Spinal cord (tissue), 10 donors: ENCODE measurements around the gene LRRC1. TPM values are rescaled to one million over a fixed set of nuclear protein-coding genes. Genes with fewer than 3 reads are reported as not detected.

ENCODE experiments used
- DNase-seq, 6 donors: peaks; one replicate each; pipeline versions ENCODE4 v3.0.0 to v3.0.0-alpha.2; 2013 to 2015; ENCODE audit warnings: low spot score in 6 of 6, low read depth in 4 of 6
- H3K27ac ChIP-seq: one replicate; pipeline ENCODE4 v1.5.1; 2013; ENCODE audit warnings: low read depth, low read length, control low read depth
- H3K27me3 ChIP-seq: one replicate; pipeline ENCODE4 v1.6.1; 2013; ENCODE audit warnings: low read length; ENCODE audit not compliant: control insufficient read depth, insufficient read depth
- H3K36me3 ChIP-seq: one replicate; pipeline ENCODE4 v1.6.1; 2013; ENCODE audit warnings: low read length; ENCODE audit not compliant: control insufficient read depth, insufficient read depth
- H3K4me1 ChIP-seq: one replicate; pipeline ENCODE4 v1.6.1; 2013; ENCODE audit warnings: low read length; ENCODE audit not compliant: control insufficient read depth, insufficient read depth
- H3K4me3 ChIP-seq: one replicate; pipeline ENCODE4 v1.5.1; 2013; ENCODE audit warnings: low read depth, low read length, control low read depth
- H3K9me3 ChIP-seq: one replicate; pipeline ENCODE4 v1.6.1; 2013; ENCODE audit warnings: low read length; ENCODE audit not compliant: control insufficient read depth, insufficient read depth
- WGBS: methylation state at CpG from one replicate; pipeline ENCODE4 v1.1.5; 2013; ENCODE audit warnings: missing lambda C conversion rate; ENCODE audit not compliant: insufficient coverage; 5-methylcytosine and 5-hydroxymethylcytosine counted together
- polyA plus RNA-seq, 2 donors: library from polyadenylated mRNA; unstranded; fragments of 120-200 nt; gene quantifications; one replicate each; pipeline ENCODE4 v1.2.1, GENCODE V29; 2013; ENCODE audit not compliant: insufficient read length in 2 of 2
- total RNA-seq, 2 donors: library from RNA; depleted of rRNA in 1 of 2; stranded (reverse); fragments of 120-200 nt in 1 of 2; fragments of >200 nt in 1 of 2; gene quantifications; one replicate each; pipeline versions ENCODE4 v1.2.3 to v1.2.4, GENCODE V29; 2013 to 2014
- donor health status: healthy.

Gene LRRC1
- total and polyA plus RNA-seq, 4 donors, result 14.5 to 15.8 (median 15.5) TPM

DNA sequence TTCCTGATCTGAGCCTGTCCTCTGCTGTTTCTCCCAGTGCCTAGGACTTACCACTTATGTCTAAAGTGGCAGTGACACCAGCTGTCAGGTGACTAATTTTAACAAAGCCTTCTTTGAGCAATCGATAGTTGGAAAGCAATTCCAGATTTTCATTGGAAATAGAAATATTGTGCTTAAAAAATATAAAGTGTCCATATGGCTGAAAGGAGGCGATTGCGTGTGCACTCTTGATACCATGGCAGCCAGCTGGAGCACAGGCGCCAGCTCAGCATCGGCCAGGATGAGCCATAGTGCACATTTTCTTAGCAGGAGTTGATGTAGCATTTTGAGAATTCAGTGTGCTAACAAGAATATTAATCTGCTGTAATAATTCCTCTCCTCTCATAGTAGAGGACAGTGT, 70.0 kb downstream of the LRRC1 start:
- WGBS, result 89% methylated on average over 3 of the region's 5 CpGs
- H3K4me3 ChIP-seq, result no peak overlapping the region
- no peaks in the 10 kb centered on the region for H3K4me1 ChIP-seq
- H3K9me3 ChIP-seq, result no peaks in the 10 kb centered on the region
- no peaks in the 10 kb centered on the region for H3K36me3 ChIP-seq
- peak in 1 of 6 donors; percentile 51 for DNase-seq
- H3K27me3 ChIP-seq, result no peaks in the 10 kb centered on the region
- H3K27ac ChIP-seq, result no peak overlapping the region

DNA sequence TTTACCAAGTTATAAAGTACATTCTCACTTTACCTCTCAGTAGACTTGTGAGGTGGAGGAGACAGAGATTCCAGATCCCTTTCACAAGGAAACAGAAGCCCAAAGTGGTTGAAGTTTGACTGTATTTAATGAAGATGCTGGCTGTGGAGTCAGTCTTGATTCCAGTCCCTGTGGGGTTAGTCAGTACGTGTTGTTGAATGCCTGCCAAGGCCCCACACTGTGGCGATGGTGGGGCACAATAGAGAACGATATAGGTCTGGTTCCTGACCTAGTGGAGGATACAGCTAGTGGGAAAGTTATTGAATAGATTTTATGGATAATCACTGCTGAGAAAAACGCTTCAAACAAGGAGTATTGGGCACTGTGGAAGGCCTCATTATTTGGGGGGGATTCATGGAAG, 71.4 kb downstream of the LRRC1 start:
- DNase-seq, result no peak
- Histone ChIP-seq H3K4me1 (no peaks in the 10 kb centered on the region), H3K4me3 (no peak overlapping the region), H3K9me3 (no peaks in the 10 kb centered on the region), H3K27ac (no peak overlapping the region), H3K36me3 (no peaks in the 10 kb centered on the region), H3K27me3 (no peaks in the 10 kb centered on the region)
- 33% methylated on average over 4 of the region's 4 CpGs for WGBS

DNA sequence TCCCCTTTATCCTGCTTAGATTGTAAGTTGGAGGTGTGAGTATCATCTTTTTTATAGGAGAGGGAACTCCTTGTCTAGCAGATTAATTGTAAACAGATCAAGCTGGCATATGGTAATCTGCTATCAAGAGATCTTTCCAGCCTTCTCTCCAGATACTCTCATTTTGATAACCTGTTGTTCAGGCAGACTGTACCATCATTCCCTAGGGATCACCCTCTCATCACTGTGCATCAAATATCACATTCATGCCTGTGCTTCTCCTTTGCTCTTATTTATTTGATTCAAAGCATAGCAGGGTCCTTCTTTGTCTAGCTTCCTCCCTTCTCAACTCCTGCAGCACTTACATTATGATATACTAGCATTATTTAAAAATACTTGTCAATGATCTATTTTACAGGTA, 73.8 kb downstream of the LRRC1 start:
- Histone ChIP-seq H3K9me3 (peaks cover 8% of the 10 kb centered on the region), H3K4me3 (no peak overlapping the region), H3K4me1 (no peaks in the 10 kb centered on the region), H3K36me3 (no peaks in the 10 kb centered on the region), H3K27me3 (no peaks in the 10 kb centered on the region), H3K27ac (no peak overlapping the region)
- no peak for DNase-seq

DNA sequence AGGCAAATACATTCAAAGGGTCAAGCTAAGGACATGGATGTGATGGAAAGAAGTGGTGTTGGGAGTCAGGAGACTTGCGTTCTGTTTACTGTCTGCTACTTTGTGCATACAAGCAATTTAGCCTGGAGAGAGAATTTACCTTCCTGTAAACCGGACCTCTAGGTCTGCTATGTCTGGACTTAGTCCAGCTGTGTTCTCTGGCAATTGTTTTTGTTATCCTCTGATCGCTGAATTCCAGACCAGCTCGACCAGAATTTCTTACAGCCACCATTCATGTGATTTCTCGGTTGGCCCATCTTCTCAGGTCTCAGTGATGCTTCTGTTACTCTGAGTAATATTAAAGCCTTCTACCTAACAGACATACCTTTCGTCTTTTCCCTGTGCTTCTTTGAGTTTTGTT, 75.2 kb downstream of the LRRC1 start:
- no peaks in the 10 kb centered on the region for H3K36me3 ChIP-seq
- peaks cover 8% of the 10 kb centered on the region for H3K9me3 ChIP-seq
- H3K4me3 ChIP-seq, result no peak overlapping the region
- 89% methylated on average over 4 of the region's 6 CpGs for WGBS
- no peak for DNase-seq
- no peaks in the 10 kb centered on the region for H3K27me3 ChIP-seq
- H3K4me1 ChIP-seq, result no peaks in the 10 kb centered on the region
- no peak overlapping the region for H3K27ac ChIP-seq

DNA sequence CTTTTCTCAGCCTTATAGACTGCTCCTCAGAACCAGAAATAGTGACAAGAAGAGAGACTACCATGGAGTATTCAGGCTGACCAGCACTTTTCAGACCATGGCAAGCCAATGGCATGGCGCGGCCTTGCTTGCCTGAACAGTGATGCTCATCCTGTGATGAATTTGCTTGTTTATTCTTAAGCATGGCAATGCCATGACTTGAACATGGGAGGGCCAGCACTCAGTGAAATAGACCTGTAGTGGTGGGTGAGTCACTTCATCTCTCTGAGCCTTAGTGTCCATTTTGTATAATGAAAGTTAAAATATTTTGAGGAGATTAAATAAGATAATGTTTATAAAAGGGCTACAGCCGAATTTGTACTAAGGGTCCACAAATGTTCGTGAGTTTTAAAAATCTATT, 79.1 kb downstream of the LRRC1 start:
- Histone ChIP-seq H3K27ac (no peak overlapping the region), H3K4me3 (no peak overlapping the region), H3K36me3 (no peaks in the 10 kb centered on the region), H3K9me3 (peaks cover 11% of the 10 kb centered on the region), H3K27me3 (no peaks in the 10 kb centered on the region), H3K4me1 (no peaks in the 10 kb centered on the region)
- no peak for DNase-seq
- WGBS, result 100% methylated on average over 2 of the region's 4 CpGs

DNA sequence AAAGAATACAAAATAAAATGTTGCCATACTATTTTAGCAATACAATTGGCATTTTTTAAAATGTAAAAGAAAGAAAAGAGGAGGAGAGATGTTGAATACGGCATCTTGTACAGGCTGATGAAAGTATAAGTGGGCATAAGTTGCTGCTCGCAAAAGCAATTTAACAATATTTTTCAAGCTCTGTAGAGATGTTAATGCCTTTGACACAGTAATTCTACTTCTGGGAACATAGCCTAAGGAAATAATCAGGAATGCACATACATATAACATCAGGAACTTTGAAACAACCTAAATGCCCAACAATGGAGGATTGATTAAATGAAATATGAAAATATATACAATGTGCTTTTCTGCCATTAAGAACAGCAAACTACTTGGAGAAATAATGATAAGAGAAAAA, 80.2 kb downstream of the LRRC1 start:
- Histone ChIP-seq H3K4me1 (no peaks in the 10 kb centered on the region), H3K9me3 (peaks cover 11% of the 10 kb centered on the region), H3K27me3 (no peaks in the 10 kb centered on the region), H3K4me3 (no peak overlapping the region), H3K27ac (no peak overlapping the region), H3K36me3 (no peaks in the 10 kb centered on the region)
- no peak for DNase-seq
- WGBS, result no CpG with 5 or more reads among the region's 2 CpGs

DNA sequence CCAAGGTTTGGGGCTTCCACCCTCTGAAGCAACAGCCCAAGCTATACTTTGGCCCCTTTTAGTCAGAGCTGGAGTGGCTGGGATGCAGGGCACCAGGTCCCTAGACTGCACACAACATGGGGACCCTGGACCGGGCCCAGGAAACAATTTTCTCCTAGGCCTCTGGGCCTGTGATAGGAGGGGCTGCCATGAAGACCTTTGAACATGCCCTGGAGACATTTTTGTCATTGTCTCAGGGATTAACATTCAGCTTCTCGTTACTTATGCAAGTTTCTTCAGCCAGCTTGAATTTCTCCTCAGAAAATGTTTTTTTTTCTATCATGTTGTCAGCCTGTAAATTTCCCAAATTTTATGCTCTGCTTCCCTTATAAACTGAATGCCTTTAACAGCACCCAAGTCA, 82.3 kb downstream of the LRRC1 start:
- Histone ChIP-seq H3K27ac (no peak overlapping the region), H3K9me3 (peaks cover 11% of the 10 kb centered on the region), H3K4me3 (no peak overlapping the region), H3K4me1 (no peaks in the 10 kb centered on the region), H3K27me3 (no peaks in the 10 kb centered on the region), H3K36me3 (no peaks in the 10 kb centered on the region)
- WGBS, result 96% methylated on average over 2 of the region's 2 CpGs
- no peak for DNase-seq

DNA sequence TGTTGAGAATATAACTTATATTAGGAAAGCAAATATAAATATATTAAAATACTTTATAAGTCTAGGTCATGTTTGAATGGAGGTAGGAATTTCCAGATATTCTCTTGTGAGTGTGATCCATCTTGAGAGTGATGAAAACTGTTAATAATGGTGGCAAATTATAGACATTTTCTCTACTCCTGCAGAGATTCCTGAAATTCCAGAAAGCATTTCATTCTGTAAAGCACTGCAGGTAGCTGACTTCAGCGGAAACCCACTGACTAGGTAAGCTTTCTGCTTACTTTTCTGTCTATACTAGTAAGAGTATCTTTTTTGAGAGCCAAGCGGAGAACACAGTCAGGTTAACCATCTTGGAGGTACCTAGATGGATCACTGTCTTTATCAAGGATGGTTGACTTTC, 84.0 kb downstream of the LRRC1 start:
- no peak for DNase-seq
- Histone ChIP-seq H3K27me3 (no peaks in the 10 kb centered on the region), H3K27ac (no peak overlapping the region), H3K36me3 (no peaks in the 10 kb centered on the region), H3K9me3 (peaks cover 2% of the 10 kb centered on the region), H3K4me1 (no peaks in the 10 kb centered on the region), H3K4me3 (no peak overlapping the region)
- WGBS, result no CpG with 5 or more reads among the region's 2 CpGs

DNA sequence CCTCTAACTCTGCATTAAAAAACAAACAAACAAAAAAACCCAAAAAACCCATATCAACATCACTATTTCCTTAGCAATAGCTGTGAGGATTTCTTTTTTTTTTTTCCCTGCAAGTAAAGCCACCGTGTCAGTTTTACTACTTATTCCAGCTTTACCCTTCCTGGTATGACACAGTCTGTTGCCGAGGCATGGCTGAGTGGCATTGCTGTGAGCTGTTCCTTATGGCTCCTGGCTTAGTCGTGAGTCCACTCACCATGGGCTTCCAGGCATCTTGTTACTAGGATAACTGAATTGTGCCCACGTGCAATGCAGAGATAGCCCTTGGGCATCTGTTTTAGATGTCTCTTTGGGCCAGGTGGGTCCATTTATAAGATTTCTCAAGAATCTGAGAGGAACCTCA, 84.8 kb downstream of the LRRC1 start:
- no peaks in the 10 kb centered on the region for H3K27me3 ChIP-seq
- no peak overlapping the region for H3K4me3 ChIP-seq
- no peak overlapping the region for H3K27ac ChIP-seq
- H3K4me1 ChIP-seq, result no peaks in the 10 kb centered on the region
- WGBS, result 56% methylated on average over 2 of the region's 4 CpGs
- no peaks in the 10 kb centered on the region for H3K36me3 ChIP-seq
- H3K9me3 ChIP-seq, result peaks cover 2% of the 10 kb centered on the region
- no peak for DNase-seq

DNA sequence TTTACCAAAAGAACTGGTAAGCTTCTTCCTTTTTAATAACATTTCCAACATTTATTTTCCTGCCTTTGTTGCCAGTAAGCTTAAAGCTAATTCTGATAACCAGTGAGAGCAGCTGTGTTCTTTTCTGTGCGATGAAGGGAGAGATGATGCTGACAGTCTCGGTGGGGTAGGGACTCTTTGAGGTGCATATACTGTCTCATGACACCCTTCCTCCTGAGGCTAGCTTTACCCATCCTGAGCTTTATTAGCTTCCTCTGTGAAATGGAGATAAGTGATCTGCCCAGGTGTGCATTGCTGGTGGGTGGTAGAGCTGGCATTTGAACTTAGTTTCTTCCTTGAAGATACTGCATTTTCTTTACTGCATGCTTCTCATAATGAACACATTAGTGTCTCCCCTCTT, 92.5 kb downstream of the LRRC1 start:
- no peak for DNase-seq
- WGBS, result 86% methylated on average over 1 of the region's 2 CpGs
- no peak overlapping the region for H3K27ac ChIP-seq

More for the DNA sequence above, 92.5 kb downstream of the LRRC1 start:
- Histone ChIP-seq H3K9me3 (no peaks in the 10 kb centered on the region), H3K4me1 (no peaks in the 10 kb centered on the region), H3K4me3 (no peak overlapping the region), H3K27me3 (no peaks in the 10 kb centered on the region), H3K36me3 (no peaks in the 10 kb centered on the region)
